ENCODE data around the gene APCDD1L. TPM values are rescaled to one million over a fixed set of nuclear protein-coding genes. Genes with fewer than 3 reads are reported as not detected.
A peak's percentile ranks its signal among the peaks of the same experiment; 100 is the strongest.
"Not testable (repeated sequence)": the region's sequence is repeated elsewhere in the genome, so short reads cannot be mapped to it uniquely, and the experiment has no call there.

The APCDD1L gene
- total and polyA plus RNA-seq, 2 experiments from 2014 or later, result 16.6 to 25.6 TPM

- H3K4me2 ChIP-seq (ENCODE audit: unreplicated experiment), result peak overlapping the region; percentile 24
- H4K20me1 ChIP-seq (ENCODE audit: insufficient read depth), result no peaks in the 10 kb centered on the region
- TF ChIP-seq EZH2phosphoT487 (IDR thresholded peaks at IDR 0.05; ENCODE audit: insufficient read depth, low read depth) (no peak), EZH2 (IDR thresholded peaks at IDR 0.05; ENCODE audit: insufficient read depth, poor library complexity, severe bottlenecking) (no peak)
- H3K79me2 ChIP-seq (ENCODE audit: insufficient read depth), result peaks cover 37% of the 10 kb centered on the region
- no peaks in the 10 kb centered on the region for H3K36me3 ChIP-seq (ENCODE audit: low read depth)
- H2AFZ ChIP-seq, result no peak overlapping the region
- H3K27me3 ChIP-seq (replicated peaks; ENCODE audit: insufficient read depth), result no peaks in the 10 kb centered on the region
- no peak overlapping the region for H3K4me3 ChIP-seq
- in situ Hi-C loops (cut with MboI), result no loop called here
- no peak overlapping the region for H3K9ac ChIP-seq
- peaks cover 7% of the 10 kb centered on the region for H3F3A ChIP-seq (ENCODE audit: insufficient read depth)
- H3K9me3 ChIP-seq (ENCODE audit: low read depth), result no peaks in the 10 kb centered on the region
- no peak overlapping the region for H3K27ac ChIP-seq
- H3K9me2 ChIP-seq (ENCODE audit: insufficient read depth), result no peaks in the 10 kb centered on the region
- 0 to 1% methylated on average over 4 of the region's 4 CpGs for WGBS, 2 experiments (ENCODE audit: low coverage in 1 of 2, low lambda C conversion rate in 2 of 2, missing lambda C conversion rate in 2 of 2)
- peaks cover 26% of the 10 kb centered on the region for H3K4me1 ChIP-seq (ENCODE audit: insufficient read depth)
- peak; percentile 76 for DNase-seq
These were observed 3.8 kb downstream of the APCDD1L start for GRCh38 chr20:58511364-58511763.

GRCh38 chr20:58510921-58511320, 4.3 kb downstream of the APCDD1L start:
- Histone ChIP-seq H3K9ac (no peak overlapping the region), H3F3A (ENCODE audit: insufficient read depth) (peaks cover 7% of the 10 kb centered on the region), H2AFZ (no peak overlapping the region), H3K9me3 (ENCODE audit: low read depth) (no peaks in the 10 kb centered on the region), H3K4me1 (ENCODE audit: insufficient read depth) (peaks cover 26% of the 10 kb centered on the region), H3K79me2 (ENCODE audit: insufficient read depth) (peaks cover 32% of the 10 kb centered on the region), H3K4me2 (ENCODE audit: unreplicated experiment) (peak overlapping the region; percentile 24), H3K27me3 (replicated peaks; ENCODE audit: insufficient read depth) (no peaks in the 10 kb centered on the region), H3K27ac (no peak overlapping the region), H3K9me2 (ENCODE audit: insufficient read depth) (no peaks in the 10 kb centered on the region), H3K4me3 (no peak overlapping the region), H3K36me3 (ENCODE audit: low read depth) (no peaks in the 10 kb centered on the region), H4K20me1 (ENCODE audit: insufficient read depth) (no peaks in the 10 kb centered on the region)
- 66 to 77% methylated on average over 2 of the region's 2 CpGs for WGBS, 2 experiments (ENCODE audit: low coverage in 1 of 2, low lambda C conversion rate in 2 of 2, missing lambda C conversion rate in 2 of 2)
- DNase-seq, result no peak
- TF ChIP-seq EZH2 (IDR thresholded peaks at IDR 0.05; ENCODE audit: insufficient read depth, poor library complexity, severe bottlenecking) (no peak), EZH2phosphoT487 (IDR thresholded peaks at IDR 0.05; ENCODE audit: insufficient read depth, low read depth) (no peak)
- in situ Hi-C loops (cut with MboI), result no loop called here

GRCh38 chr20:58508762-58509395, 6.3 kb downstream of the APCDD1L start:
- TF ChIP-seq EZH2phosphoT487 (IDR thresholded peaks at IDR 0.05; ENCODE audit: insufficient read depth, low read depth) (no peak), EZH2 (IDR thresholded peaks at IDR 0.05; ENCODE audit: insufficient read depth, poor library complexity, severe bottlenecking) (no peak)
- Histone ChIP-seq H3K79me2 (ENCODE audit: insufficient read depth) (peaks cover 13% of the 10 kb centered on the region; the same call in 1 of the 2 replicates), H3K9ac (no peak overlapping the region), H3K27me3 (replicated peaks; ENCODE audit: insufficient read depth) (no peaks in the 10 kb centered on the region), H3K27ac (no peak overlapping the region), H3F3A (ENCODE audit: insufficient read depth) (peaks cover 7% of the 10 kb centered on the region), H3K4me1 (ENCODE audit: insufficient read depth) (peaks cover 18% of the 10 kb centered on the region), H3K4me2 (ENCODE audit: unreplicated experiment) (no peak overlapping the region), H2AFZ (no peak overlapping the region), H3K36me3 (ENCODE audit: low read depth) (no peaks in the 10 kb centered on the region), H3K9me3 (ENCODE audit: low read depth) (no peaks in the 10 kb centered on the region), H4K20me1 (ENCODE audit: insufficient read depth) (no peaks in the 10 kb centered on the region), H3K9me2 (ENCODE audit: insufficient read depth) (no peaks in the 10 kb centered on the region), H3K4me3 (no peak overlapping the region)
- no peak for DNase-seq
- in situ Hi-C loops (cut with MboI), result no loop called here
- 84 to 87% methylated on average over 15 to 17 of the region's 17 CpGs for WGBS, 2 experiments (ENCODE audit: low coverage in 1 of 2, low lambda C conversion rate in 2 of 2, missing lambda C conversion rate in 2 of 2)

- H3K9me2 ChIP-seq (ENCODE audit: insufficient read depth); H3K4me3 ChIP-seq; in situ Hi-C loops (cut with MboI); H3K4me2 ChIP-seq (ENCODE audit: unreplicated experiment); H3K27me3 ChIP-seq (replicated peaks; ENCODE audit: insufficient read depth); H3K9me3 ChIP-seq (ENCODE audit: low read depth); H3K9ac ChIP-seq; H3K79me2 ChIP-seq (ENCODE audit: insufficient read depth); DNase-seq; H3K36me3 ChIP-seq (ENCODE audit: low read depth); H3F3A ChIP-seq (ENCODE audit: insufficient read depth); H2AFZ ChIP-seq; H4K20me1 ChIP-seq (ENCODE audit: insufficient read depth); H3K27ac ChIP-seq: not testable (repeated sequence)
- H3K4me1 ChIP-seq (ENCODE audit: insufficient read depth), result peaks cover 10% of the 10 kb centered on the region
- WGBS, 2 experiments (ENCODE audit: low coverage in 1 of 2, low lambda C conversion rate in 2 of 2, missing lambda C conversion rate in 2 of 2), result 53 to 60% methylated on average over 3 of the region's 3 CpGs
These were observed 8.2 kb downstream of the APCDD1L start for GRCh38 chr20:58506999-58507398.

GRCh38 chr20:58504566-58504965, 10.6 kb downstream of the APCDD1L start:
- Histone ChIP-seq H3K79me2 (ENCODE audit: insufficient read depth) (no peaks in the 10 kb centered on the region), H3K36me3 (ENCODE audit: low read depth) (no peaks in the 10 kb centered on the region), H3K9me2 (ENCODE audit: insufficient read depth) (no peaks in the 10 kb centered on the region), H3K4me2 (ENCODE audit: unreplicated experiment) (no peak overlapping the region), H3K4me3 (no peak overlapping the region), H3K9me3 (ENCODE audit: low read depth) (no peaks in the 10 kb centered on the region), H2AFZ (no peak overlapping the region), H3K27me3 (replicated peaks; ENCODE audit: insufficient read depth) (no peaks in the 10 kb centered on the region), H3K4me1 (ENCODE audit: insufficient read depth) (no peaks in the 10 kb centered on the region), H3F3A (ENCODE audit: insufficient read depth) (no peaks in the 10 kb centered on the region), H3K27ac (no peak overlapping the region), H4K20me1 (ENCODE audit: insufficient read depth) (no peaks in the 10 kb centered on the region), H3K9ac (no peak overlapping the region)
- WGBS, 2 experiments (ENCODE audit: low coverage in 1 of 2, low lambda C conversion rate in 2 of 2, missing lambda C conversion rate in 2 of 2), result 57 to 64% methylated on average over 3 of the region's 3 CpGs
- in situ Hi-C loops (cut with MboI), result no loop called here
- TF ChIP-seq EZH2 (IDR thresholded peaks at IDR 0.05; ENCODE audit: insufficient read depth, poor library complexity, severe bottlenecking) (no peak), EZH2phosphoT487 (IDR thresholded peaks at IDR 0.05; ENCODE audit: insufficient read depth, low read depth) (no peak)
- no peak for DNase-seq
